ENCODE results near the gene HPCAL1.

GRCh38 chr2:10253596-10254372 is 48.9 kb upstream of the HPCAL1 start:
- TF ChIP-seq POLR2A (IDR thresholded peaks at IDR 0.05; ENCODE audit: control extremely low read depth in 1 of 2, low read depth in 2 of 2, low read length in 2 of 2) (no peak), BRCA1 (IDR thresholded peaks at IDR 0.05; ENCODE audit: low read depth, low read length) (no peak), RFX5 (IDR thresholded peaks at IDR 0.05; ENCODE audit: borderline replicate concordance, low read depth, low read length) (no peak)
